ENCODE data around the gene NLRC3. TPM values are rescaled to one million over a fixed set of nuclear protein-coding genes. Genes with fewer than 3 reads are reported as not detected.

NLRC3 gene
- total RNA-seq, 1 donor from 2014 or later: 0.23 TPM

DNA sequence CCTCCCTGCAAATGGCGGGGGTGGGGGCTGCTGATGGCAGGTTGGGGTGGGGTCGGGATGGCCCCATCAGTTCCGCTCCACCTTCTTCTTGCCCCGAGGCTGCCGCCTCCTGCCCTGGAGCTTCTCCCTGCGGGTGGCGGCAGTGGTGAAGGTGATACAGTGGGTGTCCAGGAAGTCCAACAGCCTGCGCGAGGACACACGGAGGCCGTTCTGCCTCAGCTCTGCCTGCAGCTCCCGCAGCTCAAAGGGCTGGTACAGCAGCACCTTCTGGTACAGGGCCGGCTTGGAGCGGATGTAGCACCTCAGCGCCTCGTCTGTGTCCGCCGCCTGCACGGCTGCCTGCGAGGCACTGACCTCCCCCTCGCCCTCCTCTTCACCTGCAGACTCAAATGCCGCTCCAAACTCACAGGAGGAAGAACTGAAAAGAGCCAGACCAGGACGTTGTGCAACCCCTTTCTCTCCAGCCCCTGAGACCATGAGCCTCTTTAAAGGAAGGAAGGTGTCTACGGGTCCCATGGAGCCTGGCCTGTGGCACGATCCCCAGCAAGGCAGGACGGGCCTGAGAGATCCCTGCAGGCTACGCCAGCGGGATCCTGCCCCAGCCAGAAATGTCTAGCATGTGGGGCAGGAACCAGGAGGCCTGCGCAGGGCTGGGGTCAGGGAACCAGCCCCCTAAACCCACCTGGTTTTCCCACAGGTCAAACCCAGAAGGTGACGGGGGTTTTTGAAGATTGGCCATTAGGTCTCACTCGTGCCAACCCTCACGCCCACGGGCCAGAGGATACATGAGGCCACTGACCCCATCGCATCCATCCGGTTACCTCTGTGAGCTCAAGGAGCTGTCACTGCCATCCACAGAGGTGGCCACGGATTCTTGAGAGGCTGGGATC, 5.3 kb upstream of the NLRC3 start:
- H3K9me3 Mint-ChIP-seq (ENCODE audit: unreplicated experiment): no peaks in the 10 kb centered on the region
- TF ChIP-seq, protein P1, sequence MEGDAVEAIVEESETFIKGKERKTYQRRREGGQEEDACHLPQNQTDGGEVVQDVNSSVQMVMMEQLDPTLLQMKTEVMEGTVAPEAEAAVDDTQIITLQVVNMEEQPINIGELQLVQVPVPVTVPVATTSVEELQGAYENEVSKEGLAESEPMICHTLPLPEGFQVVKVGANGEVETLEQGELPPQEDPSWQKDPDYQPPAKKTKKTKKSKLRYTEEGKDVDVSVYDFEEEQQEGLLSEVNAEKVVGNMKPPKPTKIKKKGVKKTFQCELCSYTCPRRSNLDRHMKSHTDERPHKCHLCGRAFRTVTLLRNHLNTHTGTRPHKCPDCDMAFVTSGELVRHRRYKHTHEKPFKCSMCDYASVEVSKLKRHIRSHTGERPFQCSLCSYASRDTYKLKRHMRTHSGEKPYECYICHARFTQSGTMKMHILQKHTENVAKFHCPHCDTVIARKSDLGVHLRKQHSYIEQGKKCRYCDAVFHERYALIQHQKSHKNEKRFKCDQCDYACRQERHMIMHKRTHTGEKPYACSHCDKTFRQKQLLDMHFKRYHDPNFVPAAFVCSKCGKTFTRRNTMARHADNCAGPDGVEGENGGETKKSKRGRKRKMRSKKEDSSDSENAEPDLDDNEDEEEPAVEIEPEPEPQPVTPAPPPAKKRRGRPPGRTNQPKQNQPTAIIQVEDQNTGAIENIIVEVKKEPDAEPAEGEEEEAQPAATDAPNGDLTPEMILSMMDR (IDR thresholded peaks at IDR 0.05; ENCODE audit: insufficient read depth, low read depth, low read length): no peak
- no peak for TF ChIP-seq EZH2 (IDR thresholded peaks at IDR 0.05; ENCODE audit: insufficient read depth, low read length)
- H3K79me2 ChIP-seq (ENCODE audit: insufficient read depth, low read length): no peaks in the 10 kb centered on the region
- H3K27ac Mint-ChIP-seq (ENCODE audit: unreplicated experiment): no peak overlapping the region
- H3K4me2 ChIP-seq (ENCODE audit: low read length): no peak overlapping the region
- FAIRE-seq (no peak), DNase-seq (ENCODE audit: low read depth) (no peak)
- H3K4me1 Mint-ChIP-seq (ENCODE audit: low read depth, unreplicated experiment): peaks cover 9% of the 10 kb centered on the region
- no peak overlapping the region for H3K4me3 ChIP-seq (ENCODE audit: insufficient read depth, low read depth, low read length)
- no peaks in the 10 kb centered on the region for H3K9me3 ChIP-seq (ENCODE audit: insufficient read depth, low read depth, low read length)
- peaks cover 15% of the 10 kb centered on the region for H3K36me3 Mint-ChIP-seq (ENCODE audit: low read depth, unreplicated experiment)
- H3K27me3 ChIP-seq (ENCODE audit: insufficient read depth, low read length): no peaks in the 10 kb centered on the region
- no peak overlapping the region for H3K9ac ChIP-seq (ENCODE audit: low read length)
- H3K4me3 Mint-ChIP-seq (ENCODE audit: unreplicated experiment): no peak overlapping the region
- H3K27me3 Mint-ChIP-seq (ENCODE audit: low read depth, unreplicated experiment): no peaks in the 10 kb centered on the region
- no peaks in the 10 kb centered on the region for H4K20me1 ChIP-seq (ENCODE audit: insufficient read depth, low read length)
- H2AFZ ChIP-seq (ENCODE audit: low read depth, low read length): no peak overlapping the region
- H3K4me1 ChIP-seq (ENCODE audit: insufficient read depth, low read length): peaks cover 3% of the 10 kb centered on the region
- no peaks in the 10 kb centered on the region for H3K36me3 ChIP-seq (ENCODE audit: insufficient read depth, low read length)
- no peak overlapping the region for H3K27ac ChIP-seq (ENCODE audit: low read depth, low read length)

DNA sequence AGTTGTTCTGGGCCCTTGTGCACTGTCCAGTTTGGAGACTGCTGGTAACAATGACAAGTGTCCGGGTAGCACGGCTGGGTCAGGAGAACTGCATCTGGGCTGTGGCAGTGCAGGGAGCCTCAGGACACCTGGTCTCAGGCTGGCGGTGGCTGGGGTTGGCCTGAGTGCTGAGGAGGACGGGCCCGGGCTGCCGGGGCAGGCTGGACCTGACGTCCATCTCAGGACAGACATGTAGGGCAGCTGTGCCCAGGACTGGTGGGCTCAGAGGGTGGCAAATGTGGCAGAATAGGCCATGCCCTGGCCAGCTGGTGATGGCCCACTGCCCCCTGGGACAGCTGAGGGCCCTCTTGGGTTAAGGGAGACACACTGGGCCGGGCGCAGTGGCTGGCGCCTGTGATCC, 4.2 kb upstream of the NLRC3 start:
- DNase-seq (ENCODE audit: low read depth) (no peak), FAIRE-seq (no peak)
- H3K9me3 Mint-ChIP-seq (ENCODE audit: unreplicated experiment): no peaks in the 10 kb centered on the region

More for the DNA sequence above, 4.2 kb upstream of the NLRC3 start:
- H3K4me1 ChIP-seq (ENCODE audit: insufficient read depth, low read length): peaks cover 3% of the 10 kb centered on the region
- no peak overlapping the region for H3K4me3 ChIP-seq (ENCODE audit: insufficient read depth, low read depth, low read length)
- no peak overlapping the region for H3K27ac ChIP-seq (ENCODE audit: low read depth, low read length)
- no peaks in the 10 kb centered on the region for H3K79me2 ChIP-seq (ENCODE audit: insufficient read depth, low read length)
- no peaks in the 10 kb centered on the region for H3K36me3 ChIP-seq (ENCODE audit: insufficient read depth, low read length)
- H3K4me3 Mint-ChIP-seq (ENCODE audit: unreplicated experiment): no peak overlapping the region
- H4K20me1 ChIP-seq (ENCODE audit: insufficient read depth, low read length): no peaks in the 10 kb centered on the region
- H3K27ac Mint-ChIP-seq (ENCODE audit: unreplicated experiment): no peak overlapping the region
- H3K9ac ChIP-seq (ENCODE audit: low read length): no peak overlapping the region
- no peak overlapping the region for H3K4me2 ChIP-seq (ENCODE audit: low read length)
- no peaks in the 10 kb centered on the region for H3K27me3 ChIP-seq (ENCODE audit: insufficient read depth, low read length)
- H3K36me3 Mint-ChIP-seq (ENCODE audit: low read depth, unreplicated experiment): peaks cover 15% of the 10 kb centered on the region
- TF ChIP-seq EZH2 (IDR thresholded peaks at IDR 0.05; ENCODE audit: insufficient read depth, low read length): no peak
- TF ChIP-seq, protein P1 (IDR thresholded peaks at IDR 0.05; ENCODE audit: insufficient read depth, low read depth, low read length): no peak
- H3K27me3 Mint-ChIP-seq (ENCODE audit: low read depth, unreplicated experiment): no peaks in the 10 kb centered on the region
- peaks cover 9% of the 10 kb centered on the region for H3K4me1 Mint-ChIP-seq (ENCODE audit: low read depth, unreplicated experiment)
- no peaks in the 10 kb centered on the region for H3K9me3 ChIP-seq (ENCODE audit: insufficient read depth, low read depth, low read length)
- no peak overlapping the region for H2AFZ ChIP-seq (ENCODE audit: low read depth, low read length)
